Smooth muscle cell (in vitro differentiated cells): ENCODE results near the gene HIBADH. TPM values are rescaled to one million over a fixed set of nuclear protein-coding genes. Genes with fewer than 3 reads are reported as not detected.

ENCODE experiments used
- DNase-seq: peaks from one replicate; lab custom pipeline; 2025; ENCODE audit not compliant: unreplicated experiment; lab: John Stamatoyannopoulos, UW
- H2AFZ ChIP-seq: fragments of 200-600 bp; sonication (generic); 2 replicates; pipeline ENCODE4 v1.6.0; 2016; ENCODE audit warnings: antibody characterized with exemption, low read depth, mild to moderate bottlenecking
- H3F3A ChIP-seq: fragments of 200-600 bp; sonication (generic); 2 replicates; pipeline ENCODE4 v1.6.0; 2017; ENCODE audit warnings: antibody characterized with exemption, low read depth
- H3K27ac ChIP-seq: fragments of 200-600 bp; sonication (generic); 2 replicates; pipeline ENCODE4 v1.5.1; 2016; ENCODE audit warnings: low read depth, mild to moderate bottlenecking
- H3K27me3 ChIP-seq: fragments of 200-600 bp; sonication (generic); 2 replicates; pipeline ENCODE4 v1.6.1; 2016; ENCODE audit warnings: low read depth, mild to moderate bottlenecking
- H3K36me3 ChIP-seq: fragments of 200-600 bp; sonication (generic); 2 replicates; pipeline ENCODE4 v1.5.1; 2016; ENCODE audit warnings: low read depth
- H3K4me1 ChIP-seq: fragments of 200-600 bp; sonication (generic); 2 replicates; pipeline ENCODE4 v1.5.1; 2016; ENCODE audit warnings: low read depth
- H3K4me2 ChIP-seq: fragments of 200-600 bp; sonication (generic); 2 replicates; pipeline ENCODE4 v1.6.0; 2016; ENCODE audit warnings: mild to moderate bottlenecking
- H3K4me3 ChIP-seq: fragments of 200-600 bp; sonication (generic); 2 replicates; pipeline ENCODE4 v1.5.1; 2016; ENCODE audit warnings: mild to moderate bottlenecking
- H3K79me2 ChIP-seq: fragments of 200-600 bp; sonication (generic); 2 replicates; pipeline ENCODE4 v1.6.0; 2016; ENCODE audit warnings: low read depth, mild to moderate bottlenecking
- H3K9ac ChIP-seq: fragments of 200-600 bp; sonication (generic); 2 replicates; pipeline ENCODE4 v1.6.0; 2016; ENCODE audit warnings: low read depth
- H3K9me3 ChIP-seq: fragments of 200-600 bp; sonication (generic); replicated peaks from 2 replicates; pipeline ENCODE4 v1.5.1; 2016; ENCODE audit warnings: low read depth
- H4K20me1 ChIP-seq: fragments of 200-600 bp; sonication (generic); 2 replicates; pipeline ENCODE4 v1.6.0; 2016; ENCODE audit warnings: low read depth
- CTCF ChIP-seq: fragments of 200-600 bp; sonication (generic); IDR thresholded peaks from 2 replicates; pipeline ENCODE4 v1.5.1; 2017; ENCODE audit warnings: borderline replicate concordance, mild to moderate bottlenecking, antibody characterized with exemption; ENCODE audit not compliant: insufficient read depth, poor library complexity, severe bottlenecking
- WGBS: methylation state at CpG from one replicate; pipeline ENCODE4 v1.1.7; 2016; ENCODE audit warnings: low lambda C conversion rate; 5-methylcytosine and 5-hydroxymethylcytosine counted together
- polyA plus RNA-seq: library from polyadenylated mRNA; unstranded; fragments of >200 nt; fragmentation: Nextera tagmentation; extraction: Ambion mirVana; gene quantifications from 2 replicates; pipeline ENCODE4 v1.2.1, GENCODE V29; 2016
- total RNA-seq: library from RNA; depleted of rRNA; stranded (reverse); fragments of >200 nt; gene quantifications from 2 replicates; pipeline ENCODE4 v1.2.3, GENCODE V29; 2014

Gene HIBADH
- total and polyA plus RNA-seq, 2 experiments from 2014 or later, result 16.1 to 24.4 TPM

GRCh38 chr7:27650283-27650682, 12.4 kb downstream of the HIBADH start:
- WGBS, result 98% methylated on average over 4 of the region's 4 CpGs
- Histone ChIP-seq H3K27ac (no peak overlapping the region), H2AFZ (no peak overlapping the region), H3K4me2 (no peak overlapping the region), H3F3A (no peaks in the 10 kb centered on the region), H3K27me3 (no peaks in the 10 kb centered on the region), H3K36me3 (no peaks in the 10 kb centered on the region), H3K79me2 (peaks cover 22% of the 10 kb centered on the region), H3K9ac (no peak overlapping the region), H4K20me1 (no peaks in the 10 kb centered on the region), H3K9me3 (no peaks in the 10 kb centered on the region), H3K4me1 (no peaks in the 10 kb centered on the region), H3K4me3 (no peak overlapping the region)
- DNase-seq, result no peak
- TF ChIP-seq CTCF, result no peak

- Histone ChIP-seq H3K4me2 (no peak overlapping the region), H3K9me3 (no peaks in the 10 kb centered on the region), H3K27me3 (no peaks in the 10 kb centered on the region), H3K36me3 (no peaks in the 10 kb centered on the region), H3K9ac (no peak overlapping the region), H4K20me1 (no peaks in the 10 kb centered on the region), H3K27ac (peak overlapping the region; percentile 57), H3K4me3 (no peak overlapping the region), H3K79me2 (peaks cover 9% of the 10 kb centered on the region), H3F3A (no peaks in the 10 kb centered on the region), H2AFZ (no peak overlapping the region), H3K4me1 (no peaks in the 10 kb centered on the region)
- no peak for TF ChIP-seq CTCF
- no peak for DNase-seq
- WGBS, result 100% methylated on average over 1 of the region's 1 CpG
Measured at GRCh38 chr7:27647489-27647888, 15.2 kb downstream of the HIBADH start.

- H3K9me3 ChIP-seq, result no peaks in the 10 kb centered on the region
- H3K27me3 ChIP-seq, result no peaks in the 10 kb centered on the region
- peak overlapping the region; percentile 57 for H3K27ac ChIP-seq
- no peaks in the 10 kb centered on the region for H3K36me3 ChIP-seq
- H3K4me2 ChIP-seq, result no peak overlapping the region
- no peak overlapping the region for H3K4me3 ChIP-seq
- H4K20me1 ChIP-seq, result no peaks in the 10 kb centered on the region
- peaks cover 9% of the 10 kb centered on the region for H3K79me2 ChIP-seq
- no peak overlapping the region for H2AFZ ChIP-seq
- WGBS, result 76% methylated on average over 9 of the region's 9 CpGs
- DNase-seq, result no peak
- no peaks in the 10 kb centered on the region for H3F3A ChIP-seq
- no peak overlapping the region for H3K9ac ChIP-seq
- peaks cover 3% of the 10 kb centered on the region for H3K4me1 ChIP-seq
- no peak for TF ChIP-seq CTCF
Measured at GRCh38 chr7:27647046-27647445, 15.6 kb downstream of the HIBADH start.

- 95% methylated on average over 2 of the region's 2 CpGs for WGBS
- Histone ChIP-seq H3K79me2 (peaks cover 10% of the 10 kb centered on the region), H3K27ac (no peak overlapping the region)
Measured at GRCh38 chr7:27642271-27642670, 20.4 kb downstream of the HIBADH start.

More at GRCh38 chr7:27642271-27642670, 20.4 kb downstream of the HIBADH start:
- Histone ChIP-seq H2AFZ (no peak overlapping the region), H3K27me3 (no peaks in the 10 kb centered on the region), H3K4me1 (peaks cover 24% of the 10 kb centered on the region), H3K9me3 (no peaks in the 10 kb centered on the region), H3K4me3 (no peak overlapping the region), H3F3A (no peaks in the 10 kb centered on the region), H3K4me2 (no peak overlapping the region), H3K36me3 (no peaks in the 10 kb centered on the region), H3K9ac (no peak overlapping the region), H4K20me1 (no peaks in the 10 kb centered on the region)
- no peak for DNase-seq
- TF ChIP-seq CTCF, result no peak
